GM12874 (cell line): Measurements from ENCODE around the gene CD300H.

ENCODE experiments used
- TF ChIP-seq, protein P1 (sequence below): IDR thresholded peaks from 2 replicates; pipeline ENCODE4 v1.5.1; 2011; ENCODE audit warnings: low read depth, mild to moderate bottlenecking, control low read depth, low read length, moderate library complexity; ENCODE audit not compliant: insufficient read depth

The CD300H gene

DNA sequence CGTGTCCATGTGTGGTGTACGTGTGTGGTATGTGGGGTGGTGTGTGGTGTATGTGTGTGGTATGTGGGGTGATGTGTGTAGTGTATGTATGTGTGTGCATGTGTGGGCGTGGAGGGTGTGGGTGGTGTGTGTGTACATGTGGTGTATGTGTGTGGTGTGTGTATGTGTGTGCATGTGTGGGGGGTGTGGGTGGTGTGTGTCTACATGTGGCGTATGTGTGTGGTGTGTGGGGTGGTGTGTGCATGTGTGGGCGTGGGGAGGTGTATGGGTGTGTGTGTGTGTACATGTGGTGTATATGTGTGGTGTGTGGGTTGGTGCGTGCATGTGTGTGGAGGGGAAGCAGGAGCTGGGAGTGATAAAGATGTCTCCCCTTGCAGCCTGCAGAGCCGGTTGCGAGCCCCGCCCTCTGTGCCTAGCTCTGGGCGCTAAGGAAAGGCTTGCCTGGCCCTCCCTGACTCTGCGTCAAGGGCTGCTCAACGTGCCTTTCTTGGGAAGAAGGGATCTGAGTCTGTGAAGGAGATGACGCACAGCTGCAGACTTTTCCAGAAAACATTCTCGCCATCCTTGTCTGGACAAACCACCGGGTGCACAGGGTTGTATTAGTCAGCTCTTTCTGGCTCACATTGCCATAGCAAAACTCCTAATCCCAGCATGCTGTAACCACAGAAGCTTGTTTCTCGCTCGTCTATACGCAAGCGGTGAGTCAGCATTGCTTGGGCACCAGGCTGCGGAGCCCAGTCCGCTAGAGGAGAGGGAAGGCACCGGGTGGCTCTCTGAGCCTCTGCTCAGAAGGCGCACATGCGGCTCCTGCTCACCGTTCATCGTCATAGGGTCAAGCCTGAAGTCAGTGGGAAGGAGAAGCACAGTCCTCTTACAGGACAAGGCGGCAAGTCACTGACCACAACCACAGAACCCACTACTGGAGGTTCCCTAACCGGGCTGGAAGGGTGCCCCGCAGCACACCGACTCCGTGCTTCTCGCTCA, 2.0 kb upstream of the CD300H start:
- TF ChIP-seq, protein P1, sequence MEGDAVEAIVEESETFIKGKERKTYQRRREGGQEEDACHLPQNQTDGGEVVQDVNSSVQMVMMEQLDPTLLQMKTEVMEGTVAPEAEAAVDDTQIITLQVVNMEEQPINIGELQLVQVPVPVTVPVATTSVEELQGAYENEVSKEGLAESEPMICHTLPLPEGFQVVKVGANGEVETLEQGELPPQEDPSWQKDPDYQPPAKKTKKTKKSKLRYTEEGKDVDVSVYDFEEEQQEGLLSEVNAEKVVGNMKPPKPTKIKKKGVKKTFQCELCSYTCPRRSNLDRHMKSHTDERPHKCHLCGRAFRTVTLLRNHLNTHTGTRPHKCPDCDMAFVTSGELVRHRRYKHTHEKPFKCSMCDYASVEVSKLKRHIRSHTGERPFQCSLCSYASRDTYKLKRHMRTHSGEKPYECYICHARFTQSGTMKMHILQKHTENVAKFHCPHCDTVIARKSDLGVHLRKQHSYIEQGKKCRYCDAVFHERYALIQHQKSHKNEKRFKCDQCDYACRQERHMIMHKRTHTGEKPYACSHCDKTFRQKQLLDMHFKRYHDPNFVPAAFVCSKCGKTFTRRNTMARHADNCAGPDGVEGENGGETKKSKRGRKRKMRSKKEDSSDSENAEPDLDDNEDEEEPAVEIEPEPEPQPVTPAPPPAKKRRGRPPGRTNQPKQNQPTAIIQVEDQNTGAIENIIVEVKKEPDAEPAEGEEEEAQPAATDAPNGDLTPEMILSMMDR, result no peak

DNA sequence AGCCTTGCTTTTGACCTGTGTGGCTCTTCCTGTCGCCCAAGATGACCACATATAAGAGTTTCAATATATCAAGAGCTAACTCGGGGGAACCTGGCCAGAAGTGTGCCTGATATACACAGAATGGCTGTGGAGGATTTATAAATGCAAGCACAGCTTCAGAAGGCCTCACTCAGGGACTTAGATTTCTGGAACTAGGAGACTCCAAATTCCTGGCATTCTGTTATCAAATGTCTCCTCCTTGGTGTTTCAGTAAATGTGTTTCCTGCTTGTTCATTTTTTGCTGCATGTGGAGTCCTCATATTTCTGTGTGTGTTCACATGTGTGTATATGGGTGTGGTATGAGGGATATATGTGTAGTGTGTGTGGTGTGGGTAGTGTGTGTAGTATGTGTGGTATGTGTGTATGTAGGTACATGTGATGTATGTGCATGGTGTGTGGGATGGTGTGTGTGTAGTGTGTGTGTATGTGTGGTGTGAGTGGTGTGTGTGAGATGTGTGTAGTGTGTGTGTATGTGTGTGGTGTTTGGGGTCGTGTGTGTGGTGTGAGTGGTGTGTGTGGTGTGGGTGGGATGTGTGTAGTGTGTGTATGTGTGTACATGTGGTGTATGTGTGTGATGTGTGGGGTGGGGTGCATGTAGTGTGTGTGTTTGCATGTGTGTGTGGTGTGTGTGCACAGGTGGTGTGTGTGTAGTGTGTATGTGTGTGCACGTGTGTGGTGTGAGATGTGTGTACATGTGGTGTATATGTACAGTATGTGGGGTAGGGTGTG, 981 bp upstream of the CD300H start:
- TF ChIP-seq, protein P1, result no peak

DNA sequence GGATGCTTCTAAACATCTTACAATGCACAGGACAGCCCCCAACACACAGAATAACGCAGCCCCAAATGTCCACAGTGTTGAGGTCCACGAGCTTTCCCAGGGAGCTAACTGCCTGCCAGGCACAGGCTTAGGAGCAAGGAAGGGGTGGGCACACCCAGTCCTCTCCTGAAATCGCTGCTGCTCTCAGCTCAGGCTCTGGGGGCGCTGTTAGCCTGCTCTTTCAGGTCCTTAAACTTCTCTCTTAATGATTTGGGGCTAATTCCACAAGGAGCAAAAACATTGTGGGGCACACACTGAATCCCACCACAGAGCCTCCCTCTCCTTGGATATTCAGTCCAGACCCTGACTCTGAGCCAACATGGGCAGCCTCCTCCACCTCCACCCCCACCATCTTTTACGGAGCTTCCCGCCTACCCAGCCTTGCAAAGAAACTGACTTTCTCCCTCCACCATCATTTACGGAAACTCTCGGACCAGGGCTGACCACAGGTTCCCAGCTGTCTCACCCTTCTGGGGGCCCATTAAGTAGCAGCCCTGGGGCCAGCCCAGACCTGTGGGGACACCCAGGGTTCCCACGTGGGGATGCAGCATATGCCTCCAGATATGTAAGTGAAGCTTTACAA, 1.1 kb downstream of the CD300H start:
- TF ChIP-seq, protein P1, result peak; percentile 80

DNA sequence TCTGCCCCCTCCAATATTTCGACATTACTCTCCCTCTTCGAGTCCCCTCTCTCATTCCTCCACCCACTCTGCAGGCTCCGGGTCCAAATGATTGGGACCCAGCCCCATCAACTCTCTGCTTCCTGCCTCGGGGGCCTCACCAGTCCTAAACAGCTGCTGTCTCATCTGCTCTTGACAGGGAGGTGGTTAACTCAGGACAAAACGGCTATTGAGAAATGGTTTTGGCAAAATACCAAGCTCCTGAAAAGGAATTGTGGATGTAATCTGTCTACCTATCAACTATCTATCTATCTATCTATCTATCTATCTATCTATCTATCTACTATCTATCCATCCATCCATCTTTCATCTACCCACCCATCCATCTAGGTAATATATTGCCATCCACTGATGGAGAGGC, 2.2 kb downstream of the CD300H start:
- TF ChIP-seq, protein P1, result no peak

DNA sequence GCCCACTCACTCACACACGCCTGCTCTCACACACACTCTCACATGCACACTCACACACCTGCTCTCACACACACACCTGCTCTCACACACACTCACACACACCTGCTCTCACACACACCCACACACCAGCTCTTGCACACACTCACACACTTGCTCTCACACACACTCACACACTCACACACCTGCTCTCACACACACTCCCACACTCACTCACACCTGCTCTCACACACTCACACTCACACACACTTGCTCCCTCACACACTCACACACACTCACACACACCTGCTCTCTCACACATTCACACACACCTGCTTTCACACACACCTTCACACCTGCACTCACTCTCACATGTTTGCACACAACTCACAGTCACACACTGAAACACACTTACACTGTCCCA, 4.0 kb downstream of the CD300H start:
- TF ChIP-seq, protein P1, result no peak

DNA sequence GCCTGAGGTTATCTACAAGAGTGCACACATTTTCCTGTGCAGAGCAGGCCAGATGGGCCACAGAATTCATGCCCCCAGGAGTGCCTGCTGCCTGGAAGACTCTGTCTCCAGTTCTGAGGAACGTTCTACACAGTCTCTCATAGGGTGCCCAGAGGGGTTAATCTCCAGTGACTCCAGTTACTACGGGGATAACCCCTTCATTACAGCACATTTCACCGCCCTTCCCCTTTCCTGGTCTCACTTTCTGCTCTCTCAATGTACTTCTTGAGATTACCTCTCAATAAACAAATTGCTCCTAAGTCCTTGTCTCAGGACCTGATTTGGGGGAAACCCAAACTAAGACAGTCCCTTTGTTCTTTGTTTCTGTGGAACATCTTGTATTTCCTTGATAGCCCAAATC, 5.7 kb downstream of the CD300H start:
- TF ChIP-seq, protein P1, result no peak

DNA sequence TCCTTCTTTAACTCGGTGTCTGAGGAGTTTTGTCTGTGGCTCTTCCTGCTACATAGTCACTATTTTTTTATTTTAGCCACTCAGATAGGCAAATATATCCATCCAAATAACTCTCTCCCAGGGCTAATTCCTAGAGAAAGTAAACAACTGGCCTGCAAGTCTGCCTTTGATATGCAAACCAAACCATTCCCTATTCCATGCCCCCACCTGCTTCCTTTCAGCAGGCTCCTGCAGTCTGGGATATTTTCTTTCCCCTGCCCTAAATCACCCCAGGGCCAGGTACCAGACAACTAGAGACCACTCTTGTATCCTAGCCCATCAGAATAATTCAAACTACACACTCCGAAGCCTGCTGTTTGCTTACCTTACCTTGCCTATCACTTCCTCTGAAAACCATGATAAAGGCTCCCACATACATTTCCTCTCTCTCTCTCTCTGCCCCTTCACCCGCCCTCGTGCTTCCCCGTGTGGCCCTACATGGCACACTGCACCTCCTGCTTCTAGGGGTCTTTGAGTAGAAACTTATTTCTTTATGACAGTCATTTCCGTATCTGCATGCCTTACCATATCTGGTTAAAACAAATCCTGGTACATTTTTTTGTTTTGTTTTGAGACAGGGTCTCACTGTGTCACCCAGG, 8.3 kb downstream of the CD300H start:
- TF ChIP-seq, protein P1, result no peak
